OCI-LY1 (cell line): ENCODE results near the gene REG4.

ENCODE experiments used
- H2AFZ ChIP-seq: fragments of 200-600 bp; sonication (generic), shearing (Covaris generic); 2 replicates; pipeline ENCODE4 v1.6.0; 2014; ENCODE audit warnings: antibody characterized with exemption, mild to moderate bottlenecking, low read length
- H3F3A ChIP-seq: fragments of 200-600 bp; sonication (generic), shearing (Covaris generic); 2 replicates; pipeline ENCODE4 v1.6.0; 2014; ENCODE audit warnings: mild to moderate bottlenecking, antibody characterized with exemption, low read length, moderate library complexity; ENCODE audit not compliant: insufficient read depth
- H3K27ac ChIP-seq: fragments of 200-600 bp; sonication (generic); 2 replicates; pipeline ENCODE4 v1.5.1; 2014; ENCODE audit warnings: low read length, mixed run types, mild to moderate bottlenecking, low read depth; ENCODE audit not compliant: poor library complexity, severe bottlenecking
- H3K27me3 ChIP-seq: fragments of 200-600 bp; sonication (generic); 2 replicates; pipeline ENCODE4 v1.6.0; 2014; ENCODE audit warnings: antibody characterized with exemption, mild to moderate bottlenecking, low read length, moderate library complexity; ENCODE audit not compliant: insufficient read depth
- H3K36me3 ChIP-seq: fragments of 200-600 bp; sonication (generic); 2 replicates; pipeline ENCODE4 v1.6.1; 2014; ENCODE audit warnings: mild to moderate bottlenecking, antibody characterized with exemption, low read length, moderate library complexity, mixed read lengths; ENCODE audit not compliant: insufficient read depth
- H3K4me1 ChIP-seq: fragments of 200-600 bp; sonication (generic); 2 replicates; pipeline ENCODE4 v1.5.1; 2014; ENCODE audit warnings: mild to moderate bottlenecking, low read length, moderate library complexity; ENCODE audit not compliant: insufficient read depth, severe bottlenecking
- H3K4me2 ChIP-seq: fragments of 200-600 bp; sonication (generic), shearing (Covaris generic); 2 replicates; pipeline ENCODE4 v1.6.1; 2014; ENCODE audit warnings: low read length
- H3K4me3 ChIP-seq: fragments of 200-600 bp; sonication (generic); 2 replicates; pipeline ENCODE4 v1.5.1; 2014; ENCODE audit warnings: low read length, low read depth, mild to moderate bottlenecking, mixed read lengths; ENCODE audit not compliant: poor library complexity, severe bottlenecking
- H3K79me2 ChIP-seq: fragments of 200-600 bp; shearing (Covaris generic); 2 replicates; pipeline ENCODE4 v1.6.1; 2016; ENCODE audit warnings: mixed run types, low read length, mixed read lengths; ENCODE audit not compliant: insufficient read depth
- H3K9ac ChIP-seq: fragments of 200-600 bp; sonication (generic), shearing (Covaris generic); 2 replicates; pipeline ENCODE4 v1.6.1; 2014; ENCODE audit warnings: mild to moderate bottlenecking, low read length, mixed read lengths
- H3K9me2 ChIP-seq: fragments of 200-600 bp; sonication (generic), shearing (Covaris generic); 2 replicates; pipeline ENCODE4 v1.6.1; 2014; ENCODE audit warnings: low read depth, mild to moderate bottlenecking, low read length, mixed read lengths
- H3K9me3 ChIP-seq: fragments of 200-600 bp; shearing (Covaris generic); 2 replicates; pipeline ENCODE4 v1.6.1; 2014; ENCODE audit warnings: low read length, mixed read lengths
- H4K20me1 ChIP-seq: fragments of 200-600 bp; sonication (generic), shearing (Covaris generic); 2 replicates; pipeline ENCODE4 v1.6.0; 2016; ENCODE audit warnings: mild to moderate bottlenecking, low read length; ENCODE audit not compliant: insufficient read depth
- EZH2 ChIP-seq: fragments of 200-600 bp; sonication (generic), shearing (Covaris generic); IDR thresholded peaks from 2 replicates; pipeline ENCODE4 v1.8.0; 2017; ENCODE audit warnings: borderline replicate concordance, mixed run types, mild to moderate bottlenecking, antibody characterized with exemption, low read length, moderate library complexity, mixed read lengths
- TF ChIP-seq, protein P1 (sequence below): fragments of 200-600 bp; sonication (generic), shearing (Covaris generic); IDR thresholded peaks from 2 replicates; pipeline ENCODE4 v1.5.1; 2017; ENCODE audit warnings: mild to moderate bottlenecking, antibody characterized with exemption, low read length, moderate library complexity, mixed read lengths

Gene REG4

GRCh38 chr1:119772298-119772697 lies 39.0 kb downstream of the REG4 start:
- Histone ChIP-seq H3K79me2 (no peaks in the 10 kb centered on the region), H3K9ac (no peak overlapping the region), H3K9me2 (no peaks in the 10 kb centered on the region), H3K27ac (no peak overlapping the region), H3K4me2 (no peak overlapping the region), H3K27me3 (0 out of 2 replicates have a peak, but pooled peaks cover 5% of the 10 kb centered on the region), H3K4me1 (no peaks in the 10 kb centered on the region), H3K4me3 (no peak overlapping the region), H3K9me3 (no peaks in the 10 kb centered on the region), H4K20me1 (no peaks in the 10 kb centered on the region), H2AFZ (no peak overlapping the region), H3K36me3 (no peaks in the 10 kb centered on the region), H3F3A (no peaks in the 10 kb centered on the region)
- TF ChIP-seq, protein P1, sequence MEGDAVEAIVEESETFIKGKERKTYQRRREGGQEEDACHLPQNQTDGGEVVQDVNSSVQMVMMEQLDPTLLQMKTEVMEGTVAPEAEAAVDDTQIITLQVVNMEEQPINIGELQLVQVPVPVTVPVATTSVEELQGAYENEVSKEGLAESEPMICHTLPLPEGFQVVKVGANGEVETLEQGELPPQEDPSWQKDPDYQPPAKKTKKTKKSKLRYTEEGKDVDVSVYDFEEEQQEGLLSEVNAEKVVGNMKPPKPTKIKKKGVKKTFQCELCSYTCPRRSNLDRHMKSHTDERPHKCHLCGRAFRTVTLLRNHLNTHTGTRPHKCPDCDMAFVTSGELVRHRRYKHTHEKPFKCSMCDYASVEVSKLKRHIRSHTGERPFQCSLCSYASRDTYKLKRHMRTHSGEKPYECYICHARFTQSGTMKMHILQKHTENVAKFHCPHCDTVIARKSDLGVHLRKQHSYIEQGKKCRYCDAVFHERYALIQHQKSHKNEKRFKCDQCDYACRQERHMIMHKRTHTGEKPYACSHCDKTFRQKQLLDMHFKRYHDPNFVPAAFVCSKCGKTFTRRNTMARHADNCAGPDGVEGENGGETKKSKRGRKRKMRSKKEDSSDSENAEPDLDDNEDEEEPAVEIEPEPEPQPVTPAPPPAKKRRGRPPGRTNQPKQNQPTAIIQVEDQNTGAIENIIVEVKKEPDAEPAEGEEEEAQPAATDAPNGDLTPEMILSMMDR: no peak
- TF ChIP-seq EZH2: no peak

GRCh38 chr1:119771770-119772169 lies 39.5 kb downstream of the REG4 start:
- no peaks in the 10 kb centered on the region for H3K9me2 ChIP-seq
- H3K4me1 ChIP-seq: no peaks in the 10 kb centered on the region
- no peaks in the 10 kb centered on the region for H3K9me3 ChIP-seq
- H3K4me2 ChIP-seq: no peak overlapping the region
- H3K4me3 ChIP-seq: no peak overlapping the region
- H3K9ac ChIP-seq: no peak overlapping the region
- H3K27me3 ChIP-seq: 0 out of 2 replicates have a peak, but pooled peaks cover 5% of the 10 kb centered on the region
- no peaks in the 10 kb centered on the region for H4K20me1 ChIP-seq
- H3K79me2 ChIP-seq: no peaks in the 10 kb centered on the region
- no peaks in the 10 kb centered on the region for H3F3A ChIP-seq
- H3K36me3 ChIP-seq: no peaks in the 10 kb centered on the region
- H3K27ac ChIP-seq: no peak overlapping the region
- TF ChIP-seq EZH2: no peak
- TF ChIP-seq, protein P1: no peak
- no peak overlapping the region for H2AFZ ChIP-seq

DNA sequence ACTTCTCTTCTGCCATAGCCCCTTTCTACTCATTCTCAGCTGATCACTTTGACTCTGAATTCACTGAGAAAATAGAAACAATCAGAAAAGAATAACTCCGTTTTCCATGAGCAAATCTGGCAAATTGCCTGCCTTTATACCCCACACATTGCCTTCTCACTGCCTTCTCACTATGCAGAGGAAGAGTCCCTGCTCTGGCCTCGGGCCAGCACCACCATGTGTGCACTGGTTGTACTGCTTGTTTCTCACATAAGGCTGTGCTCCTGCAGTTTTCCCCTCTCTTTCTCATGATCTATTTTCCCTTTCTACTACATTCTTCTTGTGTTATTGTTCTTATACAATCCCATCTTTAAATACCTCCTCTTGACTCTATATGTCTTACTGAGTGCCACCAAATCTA lies 40.2 kb downstream of the REG4 start:
- Histone ChIP-seq H4K20me1 (no peaks in the 10 kb centered on the region), H2AFZ (no peak overlapping the region), H3K4me1 (no peaks in the 10 kb centered on the region), H3K9me3 (no peaks in the 10 kb centered on the region), H3K4me2 (no peak overlapping the region), H3K4me3 (no peak overlapping the region), H3K36me3 (no peaks in the 10 kb centered on the region), H3K27me3 (0 out of 2 replicates have a peak, but pooled peaks cover 5% of the 10 kb centered on the region), H3K9me2 (no peaks in the 10 kb centered on the region), H3K9ac (no peak overlapping the region), H3K27ac (no peak overlapping the region), H3K79me2 (no peaks in the 10 kb centered on the region), H3F3A (no peaks in the 10 kb centered on the region)
- TF ChIP-seq EZH2: no peak
- TF ChIP-seq, protein P1: no peak
